NCI-H524 (cell line): Measurements from ENCODE around the gene SLC25A2.

Experiments
- DNase-seq, 2 experiments: peaks; one replicate each; lab custom pipeline; 2025; lab: John Stamatoyannopoulos, UW

Gene SLC25A2

DNA sequence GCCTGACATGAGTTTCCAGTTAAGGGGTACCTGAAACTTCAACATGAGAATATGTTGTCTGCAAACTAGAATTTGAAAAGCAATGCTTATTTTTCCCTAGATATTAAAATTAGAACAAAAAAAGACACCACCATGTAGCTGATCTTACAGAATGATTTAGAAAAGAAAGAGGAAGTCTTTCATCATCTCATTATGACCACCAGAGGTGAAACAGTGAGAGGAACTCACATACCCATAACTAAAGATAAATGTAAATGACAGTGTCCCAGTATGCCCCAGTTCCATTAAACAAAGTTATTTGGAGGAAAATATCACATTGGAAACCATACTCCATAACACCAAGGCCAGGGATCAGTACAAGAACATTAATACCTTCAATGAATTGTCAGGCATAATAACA is 9.9 kb upstream of the SLC25A2 start:
- DNase-seq = no peak

DNA sequence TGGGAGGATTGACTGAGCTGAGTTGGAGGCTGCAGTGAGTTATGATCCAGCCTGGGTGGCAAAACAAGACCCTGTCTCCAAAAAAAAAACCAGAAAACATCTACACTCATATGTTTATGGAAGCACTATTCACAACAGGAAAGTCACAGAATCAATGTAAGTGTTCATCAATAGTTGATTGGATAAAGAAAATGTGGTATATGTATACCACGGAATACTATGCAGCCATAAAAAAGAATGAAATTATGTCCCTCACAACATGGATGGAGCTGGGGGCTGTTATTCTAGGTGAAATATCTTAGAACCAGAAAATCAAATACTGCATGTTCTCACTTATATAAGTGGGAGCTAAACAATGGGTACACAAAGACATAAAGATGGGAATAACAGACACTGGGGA is 2.8 kb upstream of the SLC25A2 start:
- DNase-seq = no peak

DNA sequence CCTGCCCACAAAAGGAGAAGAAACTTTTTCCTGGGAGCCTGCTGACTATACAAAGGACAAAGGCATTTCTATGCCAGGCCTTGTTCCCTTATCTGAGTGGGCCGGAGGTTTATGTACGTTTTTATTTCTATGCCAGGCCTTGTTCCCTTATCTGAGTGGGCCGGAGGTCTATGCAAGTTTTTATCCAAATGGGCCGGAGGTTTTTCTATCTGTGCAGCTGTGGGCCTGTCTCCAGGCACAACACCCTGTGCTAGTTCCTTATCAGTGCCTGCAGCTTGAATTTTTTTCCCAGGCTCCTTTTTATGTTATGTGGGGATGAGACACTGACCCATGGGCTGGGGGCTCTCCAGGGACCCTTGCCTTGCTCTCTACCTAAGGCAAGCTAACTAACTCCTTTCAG is 5.5 kb downstream of the SLC25A2 start:
- no peak for DNase-seq

DNA sequence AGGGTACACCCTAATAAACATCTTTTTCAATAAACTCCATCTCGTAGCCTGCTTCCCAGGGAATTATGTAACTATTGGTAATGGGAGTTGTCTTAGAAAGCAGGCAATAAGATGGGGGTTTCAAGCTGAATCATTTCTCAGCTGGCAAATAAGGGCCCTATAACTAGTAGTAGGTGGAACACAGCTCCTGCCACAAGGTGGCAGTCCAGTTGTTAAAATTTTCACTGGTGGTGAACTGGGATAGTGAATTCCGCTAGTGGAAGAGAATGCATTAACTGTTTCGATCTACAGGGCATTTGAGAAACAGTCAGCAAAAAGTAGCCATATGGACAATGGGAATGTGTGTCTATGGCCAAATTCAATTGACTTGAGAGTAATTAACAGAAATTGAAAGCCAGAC is 30.9 kb downstream of the SLC25A2 start:
- DNase-seq = peak in 1 of 2 experiments; percentile 4

DNA sequence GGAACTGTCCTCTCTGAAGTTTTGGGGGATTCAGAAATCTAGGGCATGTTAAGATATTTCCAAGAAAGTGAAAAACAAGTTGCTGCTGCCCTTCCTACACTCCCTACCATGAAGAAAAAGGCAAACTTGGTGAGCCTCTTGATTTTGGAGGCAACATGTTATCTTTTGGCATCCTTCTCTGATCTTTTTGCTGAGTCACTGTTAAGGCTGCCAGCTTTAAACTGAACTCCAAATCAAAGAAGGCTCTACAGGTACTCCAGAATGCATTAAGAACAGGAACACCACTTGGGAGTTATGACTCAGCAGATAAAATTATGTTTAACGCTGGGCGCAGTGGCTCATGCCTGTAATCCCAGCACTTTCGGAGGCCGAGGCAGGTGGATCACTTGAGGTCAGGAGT is 34.7 kb downstream of the SLC25A2 start:
- DNase-seq = no peak

DNA sequence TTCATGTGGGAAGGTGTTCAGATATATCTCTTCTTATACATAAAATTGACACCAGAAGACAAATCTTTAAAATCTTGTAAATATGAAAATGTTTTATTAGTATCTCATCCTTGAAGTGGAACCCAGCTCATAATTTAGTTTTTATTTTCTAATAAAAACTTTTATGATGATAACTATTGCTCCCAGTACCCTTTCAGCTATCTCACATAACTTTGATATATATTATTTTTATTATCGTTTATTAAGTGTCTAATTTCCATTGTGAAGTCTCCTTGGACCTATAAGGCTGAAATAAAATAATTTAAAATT is 42.7 kb downstream of the SLC25A2 start:
- DNase-seq = no peak

DNA sequence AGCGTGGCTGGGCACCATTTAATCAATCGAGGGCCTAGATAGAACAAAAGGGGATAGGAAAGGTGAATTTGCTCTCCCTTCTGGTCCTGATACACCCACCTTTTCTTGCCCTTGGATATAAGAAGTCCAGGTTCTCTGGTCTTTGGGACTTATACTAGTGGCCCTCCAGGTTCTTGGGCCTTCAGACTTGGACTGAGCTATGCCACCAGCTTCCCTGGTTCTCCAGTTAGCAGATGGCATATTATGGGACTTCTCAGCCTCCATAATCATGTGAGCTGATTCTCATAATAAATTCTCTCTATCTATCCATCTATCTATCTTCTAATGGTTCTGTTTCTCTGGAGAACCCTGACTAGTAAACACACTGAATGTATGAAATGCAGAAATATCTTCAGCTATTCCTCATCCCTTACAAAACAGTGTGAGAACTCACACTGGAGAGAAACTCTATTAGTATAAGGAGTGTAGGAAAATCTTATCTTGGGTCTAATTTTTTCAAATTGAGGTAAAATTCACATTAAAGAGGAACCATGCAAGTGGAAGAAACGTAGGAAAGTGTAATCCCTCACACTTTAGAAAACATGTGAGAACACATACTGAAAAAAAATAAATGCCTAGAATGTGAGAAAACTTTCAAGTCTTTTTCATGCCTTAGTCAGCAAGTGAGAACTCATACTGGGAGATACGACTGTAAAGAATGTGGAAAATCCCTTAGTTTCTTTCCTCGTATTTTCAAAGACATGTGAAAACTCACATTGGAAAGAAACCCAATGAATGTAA is 43.2 kb downstream of the SLC25A2 start:
- DNase-seq = peak in 1 of 2 experiments; percentile 3

DNA sequence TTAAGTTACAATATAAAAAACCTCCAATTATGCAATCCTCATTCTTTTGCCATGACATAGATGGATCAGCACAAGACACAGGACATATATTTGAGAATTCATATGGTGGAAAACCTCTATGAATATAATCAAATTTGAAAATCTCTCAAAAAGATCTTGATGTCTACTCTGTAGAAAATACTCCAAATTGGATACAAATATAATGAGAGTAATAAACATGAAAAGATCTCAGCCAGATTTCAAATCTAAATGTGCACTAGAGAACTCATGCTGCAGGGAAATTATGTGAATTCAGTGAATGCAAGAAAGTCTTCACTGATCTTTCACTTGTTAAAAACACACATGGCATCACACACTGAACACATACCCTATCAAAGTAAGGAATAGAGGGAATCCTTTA is 44.9 kb downstream of the SLC25A2 start:
- no peak for DNase-seq

DNA sequence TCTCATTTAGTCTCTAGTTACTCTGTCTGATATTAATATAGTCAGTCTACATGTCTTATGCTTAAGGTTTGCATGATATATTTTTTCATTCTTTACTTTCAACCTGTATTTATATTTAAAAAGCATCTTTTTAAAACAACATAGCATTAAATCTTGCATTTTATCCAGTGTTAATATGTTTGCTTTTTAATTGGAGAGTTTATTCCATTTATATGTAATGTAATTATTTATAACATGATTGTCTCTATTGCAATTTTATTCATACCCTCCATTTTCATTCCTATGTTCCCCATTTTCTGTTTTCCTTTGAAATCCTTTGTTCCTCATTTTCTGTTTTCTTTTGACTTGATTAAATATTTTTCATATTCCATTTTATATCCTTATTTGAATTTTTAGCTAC is 45.4 kb downstream of the SLC25A2 start:
- no peak for DNase-seq
